Right atrium auricular region (tissue), 2 donors: Measurements from ENCODE around the gene MB. TPM values are rescaled to one million over a fixed set of nuclear protein-coding genes. Genes with fewer than 3 reads are reported as not detected.

Source experiments
- DNase-seq: peaks from one replicate; pipeline ENCODE4 v3.0.0-alpha.2; 2019; ENCODE audit warnings: low spot score
- H3K27ac ChIP-seq, 2 donors: fragments of 200-600 bp; sonication (generic); 1 replicate in 1 of 2; 2 replicates in 1 of 2; pipeline ENCODE4 v1.5.1; 2016 to 2019
- H3K27me3 ChIP-seq, 2 donors: fragments of 200-600 bp; sonication (generic); one replicate each; pipeline versions ENCODE4 v1.5.1 to v1.6.0; 2017 to 2019
- H3K36me3 ChIP-seq: fragments of 200-600 bp; sonication (generic); one replicate; pipeline ENCODE4 v1.5.1; 2016
- H3K4me1 ChIP-seq, 2 donors: fragments of 200-600 bp; sonication (generic); one replicate each; pipeline versions ENCODE4 v1.5.1 to v1.6.0; 2017 to 2019
- H3K4me3 ChIP-seq, 2 donors: fragments of 200-600 bp; sonication (generic); 1 replicate in 1 of 2; 2 replicates in 1 of 2; pipeline ENCODE4 v1.5.1; 2017 to 2019; ENCODE audit warnings: mild to moderate bottlenecking in 1 of 2, moderate library complexity in 1 of 2
- H3K9me3 ChIP-seq, 2 donors: fragments of 200-600 bp; sonication (generic); one replicate each; pipeline ENCODE4 v1.5.1; 2019
- CTCF ChIP-seq, 2 donors: fragments of 200-600 bp; sonication (generic); IDR thresholded peaks; one replicate each; pipeline ENCODE4 v1.5.1; 2019; ENCODE audit warnings: antibody characterized with exemption in 2 of 2
- total RNA-seq, 2 donors: library from RNA; depleted of rRNA; stranded (reverse); fragments of >200 nt; gene quantifications; one replicate each; pipeline ENCODE4 v1.1.0, GENCODE V29; 2016

MB gene
- total RNA-seq, 2 donors from 2014 or later = 6,650 to 9,762 TPM

- H3K4me1 ChIP-seq = peaks cover 0 to 28% of the 10 kb centered on the region in 2 donors
- H3K27ac ChIP-seq = peak overlapping the region; percentile 22 to 71
Measured at GRCh38 chr22:35601743-35602615, 15.2 kb downstream of the MB start.

GRCh38 chr22:35601013-35601580 lies 16.0 kb downstream of the MB start:
- no peak for TF ChIP-seq CTCF (IDR thresholded peaks at IDR 0.05)
- no peaks in the 10 kb centered on the region for H3K27me3 ChIP-seq
- DNase-seq = no peak
- H3K9me3 ChIP-seq = no peaks in the 10 kb centered on the region
- no peak overlapping the region for H3K27ac ChIP-seq
- peaks cover 0 to 23% of the 10 kb centered on the region in 2 donors for H3K4me1 ChIP-seq
- no peaks in the 10 kb centered on the region for H3K36me3 ChIP-seq
- H3K4me3 ChIP-seq = no peak overlapping the region

More at GRCh38 chr22:35601743-35602615, 15.2 kb downstream of the MB start:
- no peak for DNase-seq
- Histone ChIP-seq H3K36me3 (peaks cover 4% of the 10 kb centered on the region), H3K9me3 (no peaks in the 10 kb centered on the region), H3K4me3 (no peak overlapping the region), H3K27me3 (no peaks in the 10 kb centered on the region)
- TF ChIP-seq CTCF (IDR thresholded peaks at IDR 0.05) = no peak

- no peaks in the 10 kb centered on the region for H3K9me3 ChIP-seq
- DNase-seq = no peak
- no peak overlapping the region for H3K4me3 ChIP-seq
- TF ChIP-seq CTCF (IDR thresholded peaks at IDR 0.05) = no peak
- H3K4me1 ChIP-seq = peaks cover 0 to 23% of the 10 kb centered on the region in 2 donors
- no peak overlapping the region for H3K27ac ChIP-seq
- H3K36me3 ChIP-seq = no peaks in the 10 kb centered on the region
- no peaks in the 10 kb centered on the region for H3K27me3 ChIP-seq
Measured at GRCh38 chr22:35600476-35600875, 16.7 kb downstream of the MB start.

- H3K4me1 ChIP-seq = peaks cover 0 to 31% of the 10 kb centered on the region in 2 donors
- H3K36me3 ChIP-seq = no peaks in the 10 kb centered on the region
- no peak overlapping the region for H3K27ac ChIP-seq
- no peak overlapping the region for H3K4me3 ChIP-seq
- no peak for DNase-seq
- H3K27me3 ChIP-seq = no peaks in the 10 kb centered on the region
- no peaks in the 10 kb centered on the region for H3K9me3 ChIP-seq
- TF ChIP-seq CTCF (IDR thresholded peaks at IDR 0.05) = no peak
Measured at GRCh38 chr22:35599364-35599763, 17.8 kb downstream of the MB start.

GRCh38 chr22:35598396-35598710 lies 18.8 kb downstream of the MB start:
- no peaks in the 10 kb centered on the region for H3K9me3 ChIP-seq
- no peaks in the 10 kb centered on the region for H3K36me3 ChIP-seq
- peak overlapping the region; percentile 59 to 60 for H3K27ac ChIP-seq
- no peak for TF ChIP-seq CTCF (IDR thresholded peaks at IDR 0.05)
- no peak overlapping the region for H3K4me3 ChIP-seq
- H3K27me3 ChIP-seq = no peaks in the 10 kb centered on the region
- H3K4me1 ChIP-seq = peaks cover 0 to 40% of the 10 kb centered on the region in 2 donors
- no peak for DNase-seq
